ENCODE results near the gene ATP8A1. TPM values are rescaled to one million over a fixed set of nuclear protein-coding genes. Genes with fewer than 3 reads are reported as not detected.

Gene ATP8A1
- total RNA-seq, 1 experiment from 2014 or later: 14.3 TPM

GRCh38 chr4:42618023-42618422 is 38.9 kb downstream of the ATP8A1 start:
- ChIA-PET POLR2A (no interaction called here), CTCF (no interaction called here)
- H3K27ac Mint-ChIP-seq: no peak overlapping the region
- H3K9me3 Mint-ChIP-seq: no peaks in the 10 kb centered on the region
- H3K36me3 Mint-ChIP-seq: 0 out of 2 replicates have a peak, but pooled peaks cover 3% of the 10 kb centered on the region
- no peak for DNase-seq (ENCODE audit: low spot score)
- TF ChIP-seq RELA (CRISPR knock-in tag; IDR thresholded peaks at IDR 0.05; ENCODE audit: borderline replicate concordance) (no peak), CTCF (IDR thresholded peaks at IDR 0.05) (no peak), KAT7 (CRISPR knock-in tag; IDR thresholded peaks at IDR 0.05; ENCODE audit: borderline replicate concordance) (no peak), NR2C2 (CRISPR knock-in tag; IDR thresholded peaks at IDR 0.05) (no peak), ESRRA (CRISPR knock-in tag; IDR thresholded peaks at IDR 0.05; ENCODE audit: borderline replicate concordance) (no peak), ATF3 (CRISPR knock-in tag; conservative IDR thresholded peaks at IDR 0.05) (no peak), FOXP1 (CRISPR knock-in tag; IDR thresholded peaks at IDR 0.05; ENCODE audit: borderline replicate concordance) (no peak), ZNF512 (CRISPR knock-in tag; IDR thresholded peaks at IDR 0.05; ENCODE audit: borderline replicate concordance) (no peak), MLX (CRISPR knock-in tag; IDR thresholded peaks at IDR 0.05) (no peak), ZNF423 (CRISPR knock-in tag; IDR thresholded peaks at IDR 0.05) (no peak), ZNF121 (CRISPR knock-in tag; IDR thresholded peaks at IDR 0.05) (no peak), JUN (CRISPR knock-in tag; IDR thresholded peaks at IDR 0.05) (no peak), GTF2I (CRISPR knock-in tag; conservative IDR thresholded peaks at IDR 0.05) (no peak), NR3C1 (CRISPR knock-in tag; conservative IDR thresholded peaks at IDR 0.05; ENCODE audit: low read depth) (no peak), EMX1 (CRISPR knock-in tag; IDR thresholded peaks at IDR 0.05) (no peak), ZNF138 (CRISPR knock-in tag; conservative IDR thresholded peaks at IDR 0.05) (no peak), HMGXB4 (CRISPR knock-in tag; IDR thresholded peaks at IDR 0.05) (no peak)
- no peak for ATAC-seq
- no peaks in the 10 kb centered on the region for H3K27me3 Mint-ChIP-seq (ENCODE audit: low read depth)
- H3K4me1 Mint-ChIP-seq: no peaks in the 10 kb centered on the region
- no peak overlapping the region for H3K4me3 Mint-ChIP-seq

- POLR2A ChIA-PET: no interaction called here
- Mint-ChIP-seq H3K27me3 (ENCODE audit: low read depth) (no peaks in the 10 kb centered on the region), H3K9me3 (no peaks in the 10 kb centered on the region), H3K27ac (no peak overlapping the region), H3K36me3 (no peaks in the 10 kb centered on the region), H3K4me3 (no peak overlapping the region), H3K4me1 (peaks cover 6% of the 10 kb centered on the region; the same call in 1 of the 2 replicates)
- TF ChIP-seq CBFB (CRISPR knock-in tag; IDR thresholded peaks at IDR 0.05; ENCODE audit: low read depth): no peak
- no peak for ATAC-seq
- DNase-seq (ENCODE audit: low spot score): no peak
- CTCF ChIA-PET: no interaction called here
Observed at GRCh38 chr4:42617030-42617429, 39.9 kb downstream of the ATP8A1 start.

- DNase-seq (ENCODE audit: low spot score) (no peak), ATAC-seq (no peak)
- Mint-ChIP-seq H3K9me3 (no peaks in the 10 kb centered on the region), H3K4me3 (no peak overlapping the region), H3K36me3 (no peaks in the 10 kb centered on the region), H3K27me3 (ENCODE audit: low read depth) (no peaks in the 10 kb centered on the region), H3K27ac (no peak overlapping the region), H3K4me1 (peaks cover 10% of the 10 kb centered on the region)
- ChIA-PET POLR2A (no interaction called here), CTCF (no interaction called here)
- no peak for TF ChIP-seq OVOL2 (CRISPR knock-in tag; IDR thresholded peaks at IDR 0.05; ENCODE audit: borderline replicate concordance)
- no peak for TF ChIP-seq NR2C2 (CRISPR knock-in tag; IDR thresholded peaks at IDR 0.05)
- no peak for TF ChIP-seq TEAD1 (CRISPR knock-in tag; IDR thresholded peaks at IDR 0.05)
- TF ChIP-seq ELF4 (CRISPR knock-in tag; IDR thresholded peaks at IDR 0.05; ENCODE audit: low read depth): no peak
- TF ChIP-seq HMGA2 (CRISPR knock-in tag; IDR thresholded peaks at IDR 0.05): no peak
- TF ChIP-seq CTCF (IDR thresholded peaks at IDR 0.05): no peak
- no peak for TF ChIP-seq ZMAT4 (CRISPR knock-in tag; IDR thresholded peaks at IDR 0.05)
- no peak for TF ChIP-seq EMX1 (CRISPR knock-in tag; IDR thresholded peaks at IDR 0.05)
- no peak for TF ChIP-seq ESRRA (CRISPR knock-in tag; IDR thresholded peaks at IDR 0.05; ENCODE audit: borderline replicate concordance)
- TF ChIP-seq IRF1 (CRISPR knock-in tag; IDR thresholded peaks at IDR 0.05): no peak
Observed at GRCh38 chr4:42616572-42616971, 40.3 kb downstream of the ATP8A1 start.
